Endothelial cell of umbilical vein (primary cell): ENCODE results near the gene SKI. TPM values are rescaled to one million over a fixed set of nuclear protein-coding genes. Genes with fewer than 3 reads are reported as not detected.

Source experiments
- BruUV-seq: library from RNA; stranded (reverse); fragments of 400-500 nt; replicated peaks from 2 replicates; lab custom pipeline; 2021; lab: Mats Ljungman, UMichigan
- CTCF ChIA-PET: fragments of 300-600, 350-600 bp; sonication (Branson Sonifier 250); formaldehyde crosslinking; loops from one replicate; lab custom pipeline; 2021; ENCODE audit warnings: antibody characterized with exemption, inconsistent platforms; lab: Charles Lee
- POLR2A ChIA-PET: fragments of 300-600, 350-600 bp; sonication (Branson Sonifier 250); formaldehyde crosslinking; loops from one replicate; lab custom pipeline; 2021; ENCODE audit warnings: antibody characterized with exemption, inconsistent platforms; lab: Charles Lee
- DNase-seq: peaks from one replicate; pipeline ENCODE4 v3.0.0-alpha.2; 2011; ENCODE audit warnings: low read depth, low spot score
- FAIRE-seq: peaks from 2 replicates; lab custom pipeline; 2011; peaks lifted over from hg19 to GRCh38; lab: Jason Lieb, UNC
- H2AFZ ChIP-seq: 2 replicates; pipeline ENCODE4 v1.6.0; 2012; ENCODE audit warnings: low read depth, low read length, control low read depth, inconsistent platforms
- H3K27ac ChIP-seq: 2 replicates; pipeline ENCODE4 v1.5.1; 2011; ENCODE audit warnings: low read depth, mild to moderate bottlenecking, control low read depth, low read length, moderate library complexity; ENCODE audit not compliant: insufficient read depth
- H3K27me3 ChIP-seq, 2 experiments: 2 replicates each; pipeline versions ENCODE4 v1.6.0 to v1.6.1; 2011; ENCODE audit warnings: low read length in 2 of 2, mixed read lengths in 1 of 2; ENCODE audit not compliant: control insufficient read depth in 2 of 2, insufficient read depth in 2 of 2
- H3K36me3 ChIP-seq, 2 experiments: 2 replicates in 1 of 2; 3 replicates in 1 of 2; pipeline ENCODE4 v1.5.1; 2011; ENCODE audit warnings: low read length in 2 of 2, mild to moderate bottlenecking in 1 of 2, moderate library complexity in 1 of 2; ENCODE audit not compliant: control insufficient read depth in 2 of 2, insufficient read depth in 2 of 2; ENCODE audit errors: extremely low read depth in 1 of 2
- H3K4me1 ChIP-seq: 3 replicates; pipeline ENCODE4 v1.5.1; 2011; ENCODE audit warnings: mild to moderate bottlenecking, low read length; ENCODE audit not compliant: control insufficient read depth, insufficient read depth; ENCODE audit errors: extremely low read depth
- H3K4me2 ChIP-seq: 2 replicates; pipeline ENCODE4 v1.6.1; 2011; ENCODE audit warnings: low read length, control low read depth, mixed read lengths; ENCODE audit not compliant: insufficient read depth
- H3K4me3 ChIP-seq, 3 experiments: fragments of 200-600 bp in 1 of 3; sonication (generic), shearing (Covaris generic) in 1 of 3; replicated peaks in 1 of 3; 2 replicates each; pipeline ENCODE4 v1.5.1; 2011 to 2016; ENCODE audit warnings: control low read depth in 3 of 3, low read length in 3 of 3, mild to moderate bottlenecking in 2 of 3, inconsistent platforms in 1 of 3, low read depth in 1 of 3, moderate library complexity in 1 of 3; ENCODE audit not compliant: insufficient read depth in 1 of 3
- H3K79me2 ChIP-seq: 2 replicates; pipeline ENCODE4 v1.6.0; 2012; ENCODE audit warnings: low read length, inconsistent platforms; ENCODE audit not compliant: control insufficient read depth, insufficient read depth
- H3K9ac ChIP-seq: replicated peaks from 2 replicates; pipeline ENCODE3; 2011; ENCODE audit warnings: low read length, control low read depth; ENCODE audit not compliant: insufficient read depth; ENCODE audit errors: extremely low read depth
- H3K9me1 ChIP-seq: replicated peaks from 3 replicates; pipeline ENCODE4 v1.6.0; 2011; ENCODE audit warnings: mild to moderate bottlenecking, low read length; ENCODE audit not compliant: control insufficient read depth, insufficient read depth; ENCODE audit errors: extremely low read depth
- H3K9me3 ChIP-seq: replicated peaks from 2 replicates; pipeline ENCODE4 v1.5.1; 2012; ENCODE audit warnings: low read length, inconsistent platforms; ENCODE audit not compliant: control insufficient read depth, insufficient read depth
- H4K20me1 ChIP-seq: replicated peaks from 2 replicates; pipeline ENCODE3; 2011; ENCODE audit warnings: mild to moderate bottlenecking, low read length; ENCODE audit not compliant: control insufficient read depth, insufficient read depth; ENCODE audit errors: extremely low read depth
- CTCF ChIP-seq, 2 donors: IDR thresholded peaks; 1 replicate in 1 of 2; 2 replicates in 1 of 2; pipeline ENCODE4 v1.5.1; 2011; ENCODE audit warnings: low read length in 2 of 2, mild to moderate bottlenecking in 2 of 2, moderate library complexity in 2 of 2, control low read depth in 1 of 2, inconsistent platforms in 1 of 2, low read depth in 1 of 2; ENCODE audit not compliant: insufficient read depth in 1 of 2; ENCODE audit errors: extremely low read depth in 1 of 2
- EZH2 ChIP-seq: IDR thresholded peaks from 2 replicates; pipeline ENCODE4 v1.6.1; 2012; ENCODE audit warnings: borderline replicate concordance, low read depth, mild to moderate bottlenecking, moderate library complexity, low read length, inconsistent platforms; ENCODE audit not compliant: severe bottlenecking
- FOS ChIP-seq: IDR thresholded peaks from 2 replicates; pipeline ENCODE4 v1.6.1; 2011; ENCODE audit warnings: mild to moderate bottlenecking, low read length, moderate library complexity, borderline replicate concordance; ENCODE audit not compliant: insufficient read depth
- JUN ChIP-seq: IDR thresholded peaks from 2 replicates; pipeline ENCODE4 v1.6.1; 2011; ENCODE audit warnings: borderline replicate concordance, low read depth; ENCODE audit not compliant: insufficient read length, insufficient read depth
- MYC ChIP-seq: IDR thresholded peaks from one replicate; pipeline ENCODE4 v1.6.1; 2011; ENCODE audit warnings: mild to moderate bottlenecking, low read depth, low read length
- POLR2A ChIP-seq: IDR thresholded peaks from 2 replicates; pipeline ENCODE4 v1.6.1; 2012; ENCODE audit warnings: low read depth, mild to moderate bottlenecking, control low read depth, low read length
- POLR2AphosphoS5 ChIP-seq: IDR thresholded peaks from 2 replicates; pipeline ENCODE4 v1.6.1; 2012; ENCODE audit warnings: low read depth, mild to moderate bottlenecking, control low read depth, low read length, moderate library complexity; ENCODE audit not compliant: insufficient read depth
- dilution Hi-C: fragments of 300-500 bp; cut with MboI; formaldehyde crosslinking; loops from one replicate; pipeline ENCODE4 v1.15.0; 2019; ENCODE audit warnings: low sequenced_read_pairs; ENCODE audit not compliant: extremely low pct_ligation_motif_present
- intact Hi-C: fragments of 100-400 bp; cut with micrococcal nuclease; formaldehyde crosslinking; loops from one replicate; pipeline ENCODE4 v1.10.0; 2022
- polyA plus RNA-seq, 4 experiments: library from polyadenylated mRNA; depleted of rRNA in 3 of 4; stranded (reverse) in 3 of 4; unstranded in 1 of 4; fragments of >200 nt; gene quantifications; 2 replicates each; pipeline versions ENCODE4 v1.2.1 to v1.2.3, GENCODE V29; 2011 to 2012; ENCODE audit warnings: missing spikeins in 1 of 4
- total RNA-seq: library from RNA; stranded (reverse); gene quantifications from 2 replicates; pipeline ENCODE4 v1.2.3, GENCODE V29; 2021
- TF ChIP-seq, protein P1 (sequence below): IDR thresholded peaks from 2 replicates; pipeline ENCODE4 v1.6.1; 2011; ENCODE audit not compliant: insufficient read depth, insufficient read length

Gene SKI
- total and polyA plus RNA-seq, 2 donors (not counting 3 experiments of a cell fraction or from before 2014, with no cell fraction given): 11.6 to 80.3 TPM

GRCh38 chr1:2248854-2249558 lies 20.9 kb downstream of the SKI start:
- TF ChIP-seq MYC (no peak), CTCF (IDR thresholded peaks at IDR 0.05; ENCODE audit: extremely low read depth in 1 of 2, insufficient read depth in 1 of 2, low read depth in 1 of 2, low read length in 2 of 2) (no peak), POLR2A (no peak)
- no peak for FAIRE-seq

DNA sequence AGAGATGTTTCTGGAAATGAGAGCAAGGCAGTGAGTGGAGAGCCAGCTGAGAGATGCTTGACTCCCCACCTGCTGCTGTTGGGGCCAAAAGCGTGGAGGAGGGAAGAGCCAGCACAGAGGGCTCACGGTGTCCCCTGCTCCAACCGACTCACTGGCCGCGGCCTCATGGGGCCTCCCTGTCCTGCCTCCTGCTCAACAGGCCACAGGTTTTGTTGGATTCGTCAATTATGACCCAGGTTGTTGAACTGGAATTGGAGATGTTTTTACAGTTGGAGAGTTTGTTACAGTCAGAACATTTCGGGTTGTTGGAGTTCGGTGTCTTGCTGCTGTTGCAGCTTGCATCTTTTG lies 21.4 kb downstream of the SKI start:
- no TSS peak for BruUV-seq
- Histone ChIP-seq H2AFZ (no peak overlapping the region), H3K9me3 (no peaks in the 10 kb centered on the region), H3K27ac (no peak overlapping the region), H3K4me3 (no peak overlapping the region), H3K4me1 (peaks cover 8% of the 10 kb centered on the region), H3K27me3 (no peaks in the 10 kb centered on the region), H3K4me2 (no peak overlapping the region), H4K20me1 (no peaks in the 10 kb centered on the region), H3K9ac (no peak overlapping the region), H3K79me2 (peaks cover 98% of the 10 kb centered on the region), H3K9me1 (no peaks in the 10 kb centered on the region), H3K36me3 (peaks cover 0 to 5% of the 10 kb centered on the region in 2 experiments)
- no peak for FAIRE-seq
- TF ChIP-seq JUN (no peak), POLR2A (no peak), MYC (no peak), EZH2 (no peak), POLR2AphosphoS5 (no peak), FOS (no peak), CTCF (IDR thresholded peaks at IDR 0.05; ENCODE audit: extremely low read depth in 1 of 2, insufficient read depth in 1 of 2, low read depth in 1 of 2, low read length in 2 of 2) (no peak)
- TF ChIP-seq, protein P1, sequence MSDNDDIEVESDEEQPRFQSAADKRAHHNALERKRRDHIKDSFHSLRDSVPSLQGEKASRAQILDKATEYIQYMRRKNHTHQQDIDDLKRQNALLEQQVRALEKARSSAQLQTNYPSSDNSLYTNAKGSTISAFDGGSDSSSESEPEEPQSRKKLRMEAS: no peak
- no peak for DNase-seq
- intact Hi-C loops (no loop called here), dilution Hi-C loops (no loop called here)
- CTCF ChIA-PET: no interaction called here
- POLR2A ChIA-PET: no interaction called here

More at GRCh38 chr1:2248854-2249558, 20.9 kb downstream of the SKI start:
- Histone ChIP-seq H2AFZ (no peak overlapping the region), H3K9me1 (no peaks in the 10 kb centered on the region), H3K27me3 (no peaks in the 10 kb centered on the region), H3K9me3 (no peaks in the 10 kb centered on the region), H3K4me3 (no peak overlapping the region), H3K36me3 (peaks cover 0 to 5% of the 10 kb centered on the region in 2 experiments), H3K79me2 (peaks cover 97% of the 10 kb centered on the region), H3K4me1 (peaks cover 8% of the 10 kb centered on the region), H3K27ac (no peak overlapping the region), H3K4me2 (no peak overlapping the region), H4K20me1 (no peaks in the 10 kb centered on the region), H3K9ac (no peak overlapping the region)
- intact Hi-C loops (no loop called here), dilution Hi-C loops (no loop called here)
- no TSS peak for BruUV-seq
- no peak for DNase-seq
- CTCF ChIA-PET: no interaction called here
- POLR2A ChIA-PET: no interaction called here
